H1 (cell line): Measurements from ENCODE around the gene U2SURP. TPM values are rescaled to one million over a fixed set of nuclear protein-coding genes. Genes with fewer than 3 reads are reported as not detected.

Source experiments
- BRCA1 ChIP-seq: IDR thresholded peaks from 2 replicates; pipeline ENCODE4 v1.6.1; 2012; ENCODE audit warnings: low read depth, low read length, improper control_type of control experiment
- CEBPB ChIP-seq: IDR thresholded peaks from 2 replicates; pipeline ENCODE4 v1.6.1; 2012; ENCODE audit warnings: low read depth, low read length
- CHD1 ChIP-seq: IDR thresholded peaks from 2 replicates; pipeline ENCODE4 v1.6.1; 2012; ENCODE audit warnings: low read depth, low read length, improper control_type of control experiment
- CTBP2 ChIP-seq: IDR thresholded peaks from 2 replicates; pipeline ENCODE4 v1.7.0; 2011; ENCODE audit warnings: borderline replicate concordance, mild to moderate bottlenecking, moderate library complexity, mixed read lengths, low read length; ENCODE audit not compliant: insufficient read depth, insufficient read length
- CTCF ChIP-seq, 3 experiments: IDR thresholded peaks; 1 replicate in 2 of 3; 2 replicates in 1 of 3; pipeline versions ENCODE4 v1.5.1 to v1.6.1; 2011; ENCODE audit warnings: low read length in 3 of 3, mild to moderate bottlenecking in 3 of 3, inconsistent platforms in 2 of 3, low read depth in 1 of 3, moderate library complexity in 1 of 3; ENCODE audit not compliant: insufficient read depth in 1 of 3; ENCODE audit errors: control extremely low read depth in 1 of 3
- EGR1 ChIP-seq: IDR thresholded peaks from 2 replicates; pipeline ENCODE4 v1.6.1; 2011; ENCODE audit warnings: low read depth, low read length, borderline replicate concordance
- EP300 ChIP-seq, 2 experiments: IDR thresholded peaks; 1 replicate in 1 of 2; 2 replicates in 1 of 2; pipeline ENCODE4 v1.6.1; 2011 to 2012; ENCODE audit warnings: low read depth in 2 of 2, low read length in 2 of 2, mild to moderate bottlenecking in 2 of 2, borderline replicate concordance in 1 of 2, inconsistent platforms in 1 of 2, moderate library complexity in 1 of 2
- GABPA ChIP-seq: IDR thresholded peaks from 2 replicates; pipeline ENCODE4 v1.6.1; 2011; ENCODE audit warnings: mild to moderate bottlenecking, low read length, moderate library complexity, borderline replicate concordance; ENCODE audit not compliant: insufficient read depth
- HDAC6 ChIP-seq: IDR thresholded peaks from one replicate; pipeline ENCODE4 v1.7.1; 2012; ENCODE audit warnings: low read depth, mild to moderate bottlenecking, inconsistent platforms, low read length, moderate library complexity
- JUND ChIP-seq: IDR thresholded peaks from 2 replicates; pipeline ENCODE4 v1.6.1; 2011; ENCODE audit warnings: mild to moderate bottlenecking, improper control_type of control experiment, low read length
- NANOG ChIP-seq: IDR thresholded peaks from 2 replicates; pipeline ENCODE4 v1.6.1; 2011; ENCODE audit warnings: low read length, low read depth, mild to moderate bottlenecking, inconsistent platforms; ENCODE audit not compliant: insufficient read depth, poor library complexity, severe bottlenecking
- RAD21 ChIP-seq, 2 experiments: IDR thresholded peaks in 1 of 2; conservative IDR thresholded peaks in 1 of 2; 2 replicates each; pipeline ENCODE4 v1.6.1; 2011; ENCODE audit warnings: low read depth in 2 of 2, low read length in 2 of 2, improper control_type of control experiment in 1 of 2, inconsistent platforms in 1 of 2, mild to moderate bottlenecking in 1 of 2, moderate library complexity in 1 of 2
- SIRT6 ChIP-seq: IDR thresholded peaks from one replicate; pipeline ENCODE4 v1.7.1; 2012; ENCODE audit warnings: low read length, inconsistent platforms
- SP1 ChIP-seq: IDR thresholded peaks from 2 replicates; pipeline ENCODE4 v1.6.1; 2011; ENCODE audit warnings: low read depth, low read length
- SUZ12 ChIP-seq: fragments of 200-600 bp; sonication (generic); IDR thresholded peaks from 2 replicates; pipeline ENCODE4 v1.6.1; 2012; ENCODE audit warnings: mild to moderate bottlenecking, inconsistent platforms, low read length, moderate library complexity, mixed read lengths
- TAF7 ChIP-seq: optimal IDR thresholded peaks from 2 replicates; pipeline ENCODE3; 2011; ENCODE audit warnings: low read depth, mild to moderate bottlenecking, inconsistent platforms, low read length, moderate library complexity, borderline replicate concordance
- TCF12 ChIP-seq: IDR thresholded peaks from 2 replicates; pipeline ENCODE4 v1.6.1; 2011; ENCODE audit warnings: low read depth, mild to moderate bottlenecking, low read length
- TEAD4 ChIP-seq: IDR thresholded peaks from 2 replicates; pipeline ENCODE4 v1.6.1; 2012; ENCODE audit warnings: low read depth, low read length, inconsistent platforms, mixed read lengths
- USF2 ChIP-seq: IDR thresholded peaks from 2 replicates; pipeline ENCODE4 v1.6.1; 2011; ENCODE audit warnings: low read length, improper control_type of control experiment
- YY1 ChIP-seq: IDR thresholded peaks from 2 replicates; pipeline ENCODE4 v1.6.1; 2011; ENCODE audit warnings: low read depth, mild to moderate bottlenecking, low read length
- polyA plus RNA-seq, 7 experiments: library from polyadenylated mRNA; depleted of rRNA in 3 of 7; stranded (reverse) in 5 of 7; unstranded in 2 of 7; fragments of >200 nt in 5 of 7; fragments of 200-250 nt in 2 of 7; gene quantifications; 1 replicate in 5 of 7; 2 replicates in 1 of 7; 4 replicates in 1 of 7; pipeline versions ENCODE4 v1.2.1 to v1.2.3, GENCODE V29; 2011 to 2013; ENCODE audit warnings: missing spikeins in 2 of 7, mixed read lengths in 2 of 7
- total RNA-seq: library from RNA; stranded (reverse); fragmentation: NEBNext Ultra II Directional; extraction: Animal tissue kit (Norgen Biotek cat#: 25700); gene quantifications from 2 replicates; pipeline ENCODE4 v1.2.1, GENCODE V29; 2021

Gene U2SURP
- total and polyA plus RNA-seq, 2 of the 8 experiments (the other 6 are each of a cell fraction or from before 2014, with no cell fraction given) = 22.2 to 167 TPM

GRCh38 chr3:142962520-142963233 is 38.7 kb upstream of the U2SURP start (continued):
- TF ChIP-seq CTCF (IDR thresholded peaks at IDR 0.05; ENCODE audit: control extremely low read depth in 1 of 3, insufficient read depth in 1 of 3, low read depth in 1 of 3, low read length in 3 of 3) (no peak), TCF12 (no peak), YY1 (no peak), SP1 (no peak), CTBP2 (no peak), CHD1 (no peak), EP300 (IDR thresholded peaks at IDR 0.05; ENCODE audit: borderline replicate concordance in 1 of 2, low read depth in 2 of 2, low read length in 2 of 2) (no peak), HDAC6 (no peak), NANOG (no peak), EGR1 (no peak), RAD21 (IDR thresholded peaks at IDR 0.05 in 1 of 2, conservative IDR thresholded peaks at IDR 0.05 in 1 of 2; ENCODE audit: low read depth in 2 of 2, low read length in 2 of 2) (no peak), USF2 (no peak), TEAD4 (no peak), JUND (no peak), TAF7 (no peak), SIRT6 (no peak), SUZ12 (peak; percentile 75), GABPA (no peak), BRCA1 (no peak), CEBPB (no peak)
